ENCODE measurements around the gene ATXN7. TPM values are rescaled to one million over a fixed set of nuclear protein-coding genes. Genes with fewer than 3 reads are reported as not detected.

Gene ATXN7, protein sequence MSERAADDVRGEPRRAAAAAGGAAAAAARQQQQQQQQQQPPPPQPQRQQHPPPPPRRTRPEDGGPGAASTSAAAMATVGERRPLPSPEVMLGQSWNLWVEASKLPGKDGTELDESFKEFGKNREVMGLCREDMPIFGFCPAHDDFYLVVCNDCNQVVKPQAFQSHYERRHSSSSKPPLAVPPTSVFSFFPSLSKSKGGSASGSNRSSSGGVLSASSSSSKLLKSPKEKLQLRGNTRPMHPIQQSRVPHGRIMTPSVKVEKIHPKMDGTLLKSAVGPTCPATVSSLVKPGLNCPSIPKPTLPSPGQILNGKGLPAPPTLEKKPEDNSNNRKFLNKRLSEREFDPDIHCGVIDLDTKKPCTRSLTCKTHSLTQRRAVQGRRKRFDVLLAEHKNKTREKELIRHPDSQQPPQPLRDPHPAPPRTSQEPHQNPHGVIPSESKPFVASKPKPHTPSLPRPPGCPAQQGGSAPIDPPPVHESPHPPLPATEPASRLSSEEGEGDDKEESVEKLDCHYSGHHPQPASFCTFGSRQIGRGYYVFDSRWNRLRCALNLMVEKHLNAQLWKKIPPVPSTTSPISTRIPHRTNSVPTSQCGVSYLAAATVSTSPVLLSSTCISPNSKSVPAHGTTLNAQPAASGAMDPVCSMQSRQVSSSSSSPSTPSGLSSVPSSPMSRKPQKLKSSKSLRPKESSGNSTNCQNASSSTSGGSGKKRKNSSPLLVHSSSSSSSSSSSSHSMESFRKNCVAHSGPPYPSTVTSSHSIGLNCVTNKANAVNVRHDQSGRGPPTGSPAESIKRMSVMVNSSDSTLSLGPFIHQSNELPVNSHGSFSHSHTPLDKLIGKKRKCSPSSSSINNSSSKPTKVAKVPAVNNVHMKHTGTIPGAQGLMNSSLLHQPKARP
- total RNA-seq, result 8.6 and 9.6 TPM in 2 replicates

DNA sequence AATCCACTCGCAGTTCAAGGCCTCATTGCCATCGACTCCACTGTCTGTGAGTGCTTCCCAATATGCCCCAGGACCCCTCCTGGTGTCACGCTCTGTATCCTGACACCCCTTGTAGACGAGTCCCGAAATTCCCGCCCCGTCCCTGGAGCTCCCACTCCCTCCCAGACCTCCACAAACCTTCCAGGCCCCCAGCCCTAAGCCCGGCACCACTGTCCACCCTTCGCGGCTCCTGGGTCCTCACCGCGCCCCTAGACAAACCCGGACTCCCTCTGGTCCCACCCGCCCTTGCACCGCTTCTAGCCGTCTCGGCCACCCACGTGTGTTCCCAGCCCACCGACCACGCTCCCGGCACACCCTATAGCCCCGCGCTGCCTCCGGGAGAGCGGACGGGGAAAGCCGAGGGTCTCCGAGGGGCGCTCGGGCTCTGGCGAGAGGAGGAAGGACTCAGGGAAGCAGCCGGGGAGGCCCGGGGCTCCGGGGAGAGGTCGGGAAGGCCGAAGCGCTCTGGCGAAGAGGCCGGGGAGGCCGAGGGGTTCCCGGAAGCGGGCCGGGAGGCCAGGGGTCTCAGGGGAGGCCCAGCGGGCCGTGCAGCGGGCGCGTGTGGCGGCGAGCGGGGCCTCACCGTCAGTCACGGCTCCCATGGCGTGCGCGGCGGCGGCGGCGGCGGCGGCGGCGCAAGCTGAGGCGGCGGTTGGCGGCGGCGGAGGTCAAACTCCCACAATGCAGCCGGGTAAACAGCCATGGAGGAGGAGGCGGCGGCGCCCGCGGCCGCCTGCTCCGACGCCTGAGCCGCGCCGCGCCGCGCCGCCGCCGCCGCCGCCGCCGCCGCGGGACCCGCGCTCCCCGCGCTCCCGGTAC, at the start of gene ATXN7, which contains the start of gene THOC7:
Gene ATXN7, plus strand, starts transcription at position 718 of the 858 bp plus-strand sequence. CDS start 48,732 bp downstream, outside the sequence.
Gene THOC7, minus strand, starts transcription at position 656 of the 858 bp plus-strand sequence. Its CDS starts 15 bp downstream, at position 641.

GRCh38 chr3:63819151-63819398, 44.6 kb upstream of the ATXN7 start, which contains the start of gene C3orf49:
Gene C3orf49, plus strand, starts transcription at chr3:63819299. Its CDS starts 173 bp downstream, at chr3:63819472.

GRCh38 chr3:63911873-63912767, 48.5 kb downstream of the ATXN7 start, which contains the start of gene SCAANT1:
Gene SCAANT1, minus strand, starts transcription at chr3:63912383.

GRCh38 chr3:64023187-64023860, 159.7 kb downstream of the ATXN7 start, which contains the start of gene PSMD6:
Gene PSMD6, minus strand, starts transcription at chr3:64023494. Its CDS starts 75 bp downstream, at chr3:64023419.

Other genes starting within 250 kb of the ATXN7 start
- gene SNTN, start 211.2 kb upstream of the ATXN7 start, total RNA-seq, result not detected in 2 replicates
- not detected in 2 replicates for gene C3orf49, start 44.6 kb upstream of the ATXN7 start, total RNA-seq
- gene THOC7, start 62 bp upstream of the ATXN7 start, total RNA-seq, result 78.6 and 86.5 TPM in 2 replicates
- not detected in 2 replicates for gene SCAANT1, start 48.5 kb downstream of the ATXN7 start, total RNA-seq
- 108 and 117 TPM in 2 replicates for gene PSMD6, start 159.6 kb downstream of the ATXN7 start, total RNA-seq